IMR-90 (cell line): ENCODE results near the gene DESI1. TPM values are rescaled to one million over a fixed set of nuclear protein-coding genes. Genes with fewer than 3 reads are reported as not detected.

Experiments used
- ATAC-seq: fragments of 200-7000 bp; cut with Tn5 transposase; 2 replicates; pipeline ENCODE4 v1.9.1; 2020; ENCODE audit warnings: low read depth, mild to moderate bottlenecking, moderate library complexity
- BruUV-seq: library from RNA; stranded (reverse); fragments of 400-500 nt; replicated peaks from 2 replicates; lab custom pipeline; 2021; lab: Mats Ljungman, UMichigan
- CTCF ChIA-PET: fragments of 300-600 bp; formaldehyde crosslinking; extraction: SDS; loops from one replicate; lab custom pipeline; 2021; ENCODE audit warnings: antibody characterized with exemption; lab: Yijun Ruan, JAX
- POLR2A ChIA-PET: fragments of 300-600 bp; sonication (Branson Sonifier 250); formaldehyde crosslinking; loops from one replicate; lab custom pipeline; 2022; ENCODE audit warnings: antibody characterized with exemption; ENCODE audit not compliant: unreplicated experiment; lab: Charles Lee
- DNase-seq: peaks from one replicate; pipeline ENCODE4 v3.0.0; 2013
- H2AFZ ChIP-seq: replicated peaks from 2 replicates; pipeline ENCODE3; 2013; ENCODE audit warnings: low read length, mild to moderate bottlenecking; ENCODE audit not compliant: poor library complexity
- H2AK5ac ChIP-seq: 2 replicates; pipeline ENCODE4 v1.6.1; 2013; ENCODE audit warnings: low read depth, low read length, inconsistent platforms
- H2AK9ac ChIP-seq: replicated peaks from 2 replicates; pipeline ENCODE3; 2013; ENCODE audit warnings: mild to moderate bottlenecking, low read depth, low read length, moderate library complexity; ENCODE audit not compliant: poor library complexity
- H2BK120ac ChIP-seq: 2 replicates; pipeline ENCODE4 v1.6.1; 2013; ENCODE audit warnings: low read depth, low read length, inconsistent platforms
- H2BK15ac ChIP-seq: 3 replicates; pipeline ENCODE4 v1.6.1; 2013; ENCODE audit warnings: low read depth, low read length, inconsistent platforms
- H2BK20ac ChIP-seq: 2 replicates; pipeline ENCODE4 v1.6.1; 2013; ENCODE audit warnings: low read depth, mild to moderate bottlenecking, inconsistent platforms, low read length, moderate library complexity
- H2BK5ac ChIP-seq: 2 replicates; pipeline ENCODE4 v1.6.1; 2013; ENCODE audit warnings: mild to moderate bottlenecking, low read depth, low read length, inconsistent platforms; ENCODE audit not compliant: poor library complexity, severe bottlenecking
- H3K14ac ChIP-seq: replicated peaks from 2 replicates; pipeline ENCODE4 v1.6.1; 2013; ENCODE audit warnings: low read depth, low read length, inconsistent platforms
- H3K18ac ChIP-seq: 2 replicates; pipeline ENCODE4 v1.6.1; 2013; ENCODE audit warnings: low read depth, low read length, control low read depth
- H3K23ac ChIP-seq: 2 replicates; pipeline ENCODE4 v1.6.1; 2013; ENCODE audit warnings: low read depth, low read length, inconsistent platforms
- H3K27ac ChIP-seq: 2 replicates; pipeline ENCODE4 v1.5.1; 2013; ENCODE audit warnings: mild to moderate bottlenecking, control low read depth, low read length; ENCODE audit not compliant: insufficient read depth
- H3K27me3 ChIP-seq: 2 replicates; pipeline ENCODE4 v1.6.1; 2013; ENCODE audit warnings: low read length; ENCODE audit not compliant: control insufficient read depth, insufficient read depth
- H3K36me3 ChIP-seq: 2 replicates; pipeline ENCODE4 v1.6.1; 2013; ENCODE audit warnings: low read length, mixed read lengths; ENCODE audit not compliant: control insufficient read depth, insufficient read depth
- H3K4ac ChIP-seq: 2 replicates; pipeline ENCODE4 v1.6.1; 2013; ENCODE audit warnings: low read depth, low read length, inconsistent platforms
- H3K4me1 ChIP-seq: 2 replicates; pipeline ENCODE4 v1.6.1; 2013; ENCODE audit warnings: low read length, mixed read lengths; ENCODE audit not compliant: control insufficient read depth, insufficient read depth
- H3K4me2 ChIP-seq: 2 replicates; pipeline ENCODE4 v1.6.1; 2013; ENCODE audit warnings: low read depth, mild to moderate bottlenecking, control low read depth, low read length, moderate library complexity
- H3K4me3 ChIP-seq: 2 replicates; pipeline ENCODE4 v1.5.1; 2013; ENCODE audit warnings: low read depth, mild to moderate bottlenecking, control low read depth, low read length, moderate library complexity; ENCODE audit not compliant: insufficient read depth
- H3K56ac ChIP-seq: 2 replicates; pipeline ENCODE4 v1.6.1; 2013; ENCODE audit warnings: low read length, inconsistent platforms; ENCODE audit not compliant: insufficient read depth; ENCODE audit errors: extremely low read depth
- H3K79me1 ChIP-seq, 2 experiments: 2 replicates each; pipeline ENCODE4 v1.6.1; 2013; ENCODE audit warnings: low read length in 2 of 2, inconsistent platforms in 1 of 2, low read depth in 1 of 2
- H3K9ac ChIP-seq: 2 replicates; pipeline ENCODE4 v1.6.1; 2013; ENCODE audit warnings: low read depth, low read length, control low read depth
- H3K9me1 ChIP-seq: 2 replicates; pipeline ENCODE4 v1.6.1; 2013; ENCODE audit warnings: low read length, inconsistent platforms; ENCODE audit not compliant: insufficient read depth
- H3K9me3 ChIP-seq: 2 replicates; pipeline ENCODE4 v1.6.1; 2013; ENCODE audit warnings: low read length; ENCODE audit not compliant: control insufficient read depth, insufficient read depth
- H4K20me1 ChIP-seq: 2 replicates; pipeline ENCODE4 v1.6.1; 2013; ENCODE audit warnings: low read length, inconsistent platforms; ENCODE audit not compliant: insufficient read depth
- H4K5ac ChIP-seq: 2 replicates; pipeline ENCODE4 v1.6.1; 2013; ENCODE audit warnings: mild to moderate bottlenecking, low read depth, low read length, control low read depth
- H4K8ac ChIP-seq, 2 experiments: 2 replicates each; pipeline ENCODE4 v1.6.1; 2013; ENCODE audit warnings: low read depth in 2 of 2, low read length in 2 of 2, control low read depth in 1 of 2, inconsistent platforms in 1 of 2
- H4K91ac ChIP-seq: 2 replicates; pipeline ENCODE4 v1.6.1; 2013; ENCODE audit warnings: low read depth, low read length, inconsistent platforms; ENCODE audit not compliant: insufficient read depth
- BHLHE40 ChIP-seq: fragments of 150-350 bp; IDR thresholded peaks from 2 replicates; pipeline ENCODE4 v1.6.1; 2016; ENCODE audit warnings: mild to moderate bottlenecking, low read depth, low read length
- CEBPB ChIP-seq: IDR thresholded peaks from 2 replicates; pipeline ENCODE4 v1.6.1; 2012; ENCODE audit warnings: low read depth, low read length, improper control_type of control experiment
- CHD1 ChIP-seq: IDR thresholded peaks from 2 replicates; pipeline ENCODE4 v1.6.1; 2012; ENCODE audit warnings: low read depth, low read length, improper control_type of control experiment
- CTCF ChIP-seq: conservative IDR thresholded peaks from 2 replicates; pipeline ENCODE4 v1.5.1; 2012; ENCODE audit warnings: mild to moderate bottlenecking, low read depth, low read length, improper control_type of control experiment
- FOS ChIP-seq: fragments of 150-350 bp; IDR thresholded peaks from 2 replicates; pipeline ENCODE4 v1.6.1; 2016; ENCODE audit warnings: low read depth, low read length
- NFE2L2 ChIP-seq: fragments of 150-350 bp; IDR thresholded peaks from 2 replicates; pipeline ENCODE4 v1.6.1; 2016; ENCODE audit warnings: low read depth, mild to moderate bottlenecking, low read length
- POLR2A ChIP-seq: IDR thresholded peaks from 2 replicates; pipeline ENCODE4 v1.6.1; 2012; ENCODE audit warnings: mild to moderate bottlenecking, low read depth, low read length
- RAD21 ChIP-seq: IDR thresholded peaks from 2 replicates; pipeline ENCODE4 v1.6.1; 2012; ENCODE audit warnings: low read length, improper control_type of control experiment
- SMC3 ChIP-seq: fragments of 150-350 bp; IDR thresholded peaks from 2 replicates; pipeline ENCODE4 v1.6.1; 2016; ENCODE audit warnings: low read depth, mild to moderate bottlenecking, antibody characterized with exemption, low read length, moderate library complexity
- WGBS, 2 experiments: methylation state at CpG; one replicate each; pipeline versions ENCODE4 v1.1.5 to v1.1.7; 2013; ENCODE audit warnings: missing lambda C conversion rate in 2 of 2; ENCODE audit not compliant: insufficient read length in 1 of 2; ENCODE audit errors: extremely low coverage in 2 of 2; 5-methylcytosine and 5-hydroxymethylcytosine counted together
- dilution Hi-C: fragments of 300-500 bp; cut with HindIII; formaldehyde crosslinking; loops from one replicate; pipeline ENCODE4 v1.14.3; 2018; ENCODE audit warnings: low sequenced_read_pairs; ENCODE audit not compliant: unreplicated experiment
- in situ Hi-C: fragments of 300-500 bp; cut with MboI; formaldehyde crosslinking; loops from 3 replicates; pipeline ENCODE4 v1.14.3; 2019; ENCODE audit warnings: low sequenced_read_pairs, inconsistent platforms, mixed read lengths
- intact Hi-C: fragments of 100-400 bp; cut with micrococcal nuclease; formaldehyde crosslinking; loops from 2 replicates; pipeline ENCODE4 v1.10.0; 2022
- polyA plus RNA-seq, 3 experiments: library from polyadenylated mRNA; depleted of rRNA; stranded (reverse); fragments of >200 nt; gene quantifications; 2 replicates each; pipeline ENCODE4 v1.2.3, GENCODE V29; 2012; ENCODE audit warnings: low replicate concordance in 1 of 3
- total RNA-seq: library from RNA; depleted of rRNA; stranded (reverse); fragments of >200 nt; gene quantifications from 2 replicates; pipeline ENCODE4 v1.2.3, GENCODE V29; 2012
- TF ChIP-seq, protein P1 (sequence below): fragments of 150-350 bp; IDR thresholded peaks from 2 replicates; pipeline ENCODE4 v1.6.1; 2016; ENCODE audit warnings: low read depth, mild to moderate bottlenecking, low read length, moderate library complexity, borderline replicate concordance
- TF ChIP-seq, protein P2 (sequence below): fragments of 150-350 bp; IDR thresholded peaks from 2 replicates; pipeline ENCODE4 v1.6.1; 2017; ENCODE audit warnings: mild to moderate bottlenecking, antibody characterized with exemption, low read length, low read depth

DESI1 gene
- total and polyA plus RNA-seq, 2 of the 4 experiments (the other 2 are of a cell fraction), result 14.5 to 24.9 TPM

DNA sequence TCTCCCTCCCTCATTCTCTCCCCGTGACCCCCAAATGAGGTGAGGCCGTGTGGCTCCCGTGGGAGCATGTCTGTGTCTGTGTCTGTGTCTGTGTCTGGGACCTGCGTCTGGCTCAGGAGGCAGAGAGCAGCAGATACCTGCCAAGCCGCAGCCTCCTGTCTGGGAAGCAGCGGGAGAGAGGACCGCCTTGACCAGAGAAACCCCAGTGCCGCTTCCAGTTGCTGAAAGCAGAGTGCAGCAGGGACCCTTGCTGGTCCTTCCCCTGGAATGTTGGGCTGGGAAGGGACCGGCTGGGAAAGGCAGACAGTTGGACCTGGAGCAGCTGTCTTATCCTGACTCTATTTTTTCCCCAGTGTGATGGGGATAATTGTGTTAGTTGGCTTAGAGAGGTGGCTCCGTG is 59.5 kb downstream of the DESI1 start:
- Histone ChIP-seq H3K27me3 (no peaks in the 10 kb centered on the region), H3K18ac (peak overlapping the region; percentile 62), H3K4me2 (peak overlapping the region; percentile 94), H4K8ac (peak overlapping the region; percentile 48 to 87), H3K4me3 (peak overlapping the region; percentile 80), H2BK20ac (peak overlapping the region; percentile 65), H3K14ac (peak overlapping the region; percentile 98), H3K9me1 (peaks cover 34% of the 10 kb centered on the region), H3K79me1 (peaks cover 8 to 73% of the 10 kb centered on the region in 2 experiments; a peak in 3 of 4 replicates), H3K27ac (peak overlapping the region; percentile 73), H2AFZ (peak overlapping the region; percentile 88), H4K5ac (peak overlapping the region; percentile 69), H3K36me3 (peaks cover 3% of the 10 kb centered on the region; the same call in 1 of the 2 replicates), H2AK5ac (peak overlapping the region; percentile 98), H3K56ac (peak overlapping the region; percentile 69; the same call in 1 of the 2 replicates), H4K91ac (peak overlapping the region; percentile 89), H2BK120ac (peak overlapping the region; percentile 92), H3K9ac (peak overlapping the region; percentile 83), H3K4me1 (peaks cover 35% of the 10 kb centered on the region), H3K9me3 (no peaks in the 10 kb centered on the region), H2AK9ac (peak overlapping the region; percentile 99), H3K4ac (peak overlapping the region; percentile 98), H2BK5ac (peak overlapping the region; percentile 85), H3K23ac (peak overlapping the region; percentile 96), H2BK15ac (peak overlapping the region; percentile 98; the same call in 2 of the 3 replicates), H4K20me1 (peaks cover 3% of the 10 kb centered on the region)
- no peak for TF ChIP-seq FOS
- no peak for TF ChIP-seq CEBPB
- no peak for TF ChIP-seq POLR2A
- TF ChIP-seq RAD21, result no peak
- no peak for TF ChIP-seq CTCF
- no peak for TF ChIP-seq NFE2L2
- no peak for TF ChIP-seq CHD1
- no peak for TF ChIP-seq SMC3
- TF ChIP-seq, protein P1, sequence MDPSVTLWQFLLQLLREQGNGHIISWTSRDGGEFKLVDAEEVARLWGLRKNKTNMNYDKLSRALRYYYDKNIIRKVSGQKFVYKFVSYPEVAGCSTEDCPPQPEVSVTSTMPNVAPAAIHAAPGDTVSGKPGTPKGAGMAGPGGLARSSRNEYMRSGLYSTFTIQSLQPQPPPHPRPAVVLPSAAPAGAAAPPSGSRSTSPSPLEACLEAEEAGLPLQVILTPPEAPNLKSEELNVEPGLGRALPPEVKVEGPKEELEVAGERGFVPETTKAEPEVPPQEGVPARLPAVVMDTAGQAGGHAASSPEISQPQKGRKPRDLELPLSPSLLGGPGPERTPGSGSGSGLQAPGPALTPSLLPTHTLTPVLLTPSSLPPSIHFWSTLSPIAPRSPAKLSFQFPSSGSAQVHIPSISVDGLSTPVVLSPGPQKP, result no peak
- TF ChIP-seq, protein P2, sequence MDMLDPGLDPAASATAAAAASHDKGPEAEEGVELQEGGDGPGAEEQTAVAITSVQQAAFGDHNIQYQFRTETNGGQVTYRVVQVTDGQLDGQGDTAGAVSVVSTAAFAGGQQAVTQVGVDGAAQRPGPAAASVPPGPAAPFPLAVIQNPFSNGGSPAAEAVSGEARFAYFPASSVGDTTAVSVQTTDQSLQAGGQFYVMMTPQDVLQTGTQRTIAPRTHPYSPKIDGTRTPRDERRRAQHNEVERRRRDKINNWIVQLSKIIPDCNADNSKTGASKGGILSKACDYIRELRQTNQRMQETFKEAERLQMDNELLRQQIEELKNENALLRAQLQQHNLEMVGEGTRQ, result no peak
- no peak for TF ChIP-seq BHLHE40
- CTCF ChIA-PET, result interaction anchor here (0.7 kb wide), 1 partner anchor 21 kb away, joined by 4 read pairs; no protein-coding TSS in a partner anchor
- no peak for DNase-seq
- in situ Hi-C loops (no loop called here), dilution Hi-C loops (no loop called here), intact Hi-C loops (no loop called here)
- no peak for ATAC-seq
- BruUV-seq, result no TSS peak
- POLR2A ChIA-PET, result no interaction called here
- WGBS, 2 experiments, result 17% methylated on average over 3 of the region's 10 CpGs; no CpG with 5 or more reads in 1 of the 2 experiments
